Measurements from ENCODE around the gene PID1.

The PID1 gene

DNA sequence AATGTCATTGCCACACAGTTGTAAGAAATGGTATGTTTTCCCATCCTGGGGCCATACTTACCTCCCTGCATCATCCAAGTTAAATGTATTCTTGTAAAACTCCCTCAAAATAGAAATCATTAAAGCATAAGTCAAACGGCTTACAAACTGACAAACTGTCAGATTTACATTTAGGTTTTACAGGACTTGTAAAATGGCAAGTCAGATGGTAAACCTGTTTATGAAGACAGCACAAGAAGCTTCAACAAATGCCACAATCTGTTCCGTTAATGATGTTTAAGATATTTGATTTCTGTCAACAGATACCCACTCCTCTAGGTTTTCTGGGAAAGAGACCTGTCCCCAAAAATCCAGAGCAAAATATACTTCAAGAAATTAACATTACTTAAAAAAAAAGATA, 197.2 kb downstream of the PID1 start:
- no peak for DNase-seq (ENCODE audit: low read depth, low spot score)

- DNase-seq (ENCODE audit: low read depth, low spot score) = no peak
Observed at GRCh38 chr2:229071292-229071976, 199.7 kb downstream of the PID1 start.

- DNase-seq (ENCODE audit: low read depth, low spot score) = no peak
Observed at GRCh38 chr2:229066121-229066715, 204.9 kb downstream of the PID1 start.

DNA sequence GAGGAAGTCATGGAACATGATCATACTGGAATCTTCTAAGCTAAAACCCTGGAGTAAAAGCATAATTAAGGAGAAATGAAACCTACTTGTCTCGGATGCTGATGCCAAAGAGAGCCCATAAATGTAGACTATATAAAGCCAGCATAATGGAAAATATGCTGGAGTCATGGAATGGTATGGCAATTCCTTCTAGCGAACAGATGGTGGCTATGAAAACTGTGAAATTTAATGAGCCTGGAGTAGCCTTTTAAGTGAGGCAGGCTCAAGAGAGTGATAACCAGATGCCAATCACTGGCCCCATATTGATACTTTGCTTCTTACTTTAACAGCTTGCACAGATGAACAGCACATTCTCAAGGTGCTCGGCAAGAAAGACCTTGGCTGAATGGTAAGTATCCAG, 206.3 kb downstream of the PID1 start:
- no peak for DNase-seq (ENCODE audit: low read depth, low spot score)

GRCh38 chr2:229060147-229060546, 210.9 kb downstream of the PID1 start:
- DNase-seq (ENCODE audit: low read depth, low spot score) = no peak

DNA sequence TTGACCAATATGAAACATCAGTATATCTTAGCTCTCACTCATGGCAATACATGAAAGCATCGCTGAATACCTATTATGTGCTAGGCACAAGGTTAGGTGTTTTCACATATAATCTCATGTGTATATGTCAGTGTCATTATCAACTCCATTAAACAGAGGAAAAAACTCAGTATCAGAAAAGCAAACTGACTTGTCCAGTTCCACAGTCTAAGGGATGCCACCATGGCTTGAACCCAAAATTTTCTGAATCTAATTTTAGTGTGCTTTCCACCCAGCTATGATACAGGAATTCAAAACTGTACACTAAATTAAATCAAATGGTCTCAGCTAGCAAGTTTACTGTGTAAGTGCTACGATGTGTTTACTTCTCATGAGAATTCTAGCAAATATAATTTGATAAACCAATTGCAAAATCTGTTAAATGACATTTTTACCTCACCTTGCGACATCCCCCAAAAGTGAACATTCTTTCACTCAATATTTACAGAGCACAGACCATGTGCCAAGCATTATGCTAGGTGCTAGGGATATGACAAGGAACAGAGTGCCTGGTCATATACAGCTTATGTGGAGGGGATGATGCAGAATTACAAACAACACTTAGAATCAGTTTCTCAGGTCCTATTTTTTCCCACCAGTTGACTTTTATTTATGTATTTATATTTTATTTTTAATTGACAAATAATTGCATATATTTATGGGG, 211.6 kb downstream of the PID1 start:
- DNase-seq (ENCODE audit: low read depth, low spot score) = no peak

- no peak for DNase-seq (ENCODE audit: low read depth, low spot score)
Observed at GRCh38 chr2:229057976-229058553, 213.0 kb downstream of the PID1 start.

DNA sequence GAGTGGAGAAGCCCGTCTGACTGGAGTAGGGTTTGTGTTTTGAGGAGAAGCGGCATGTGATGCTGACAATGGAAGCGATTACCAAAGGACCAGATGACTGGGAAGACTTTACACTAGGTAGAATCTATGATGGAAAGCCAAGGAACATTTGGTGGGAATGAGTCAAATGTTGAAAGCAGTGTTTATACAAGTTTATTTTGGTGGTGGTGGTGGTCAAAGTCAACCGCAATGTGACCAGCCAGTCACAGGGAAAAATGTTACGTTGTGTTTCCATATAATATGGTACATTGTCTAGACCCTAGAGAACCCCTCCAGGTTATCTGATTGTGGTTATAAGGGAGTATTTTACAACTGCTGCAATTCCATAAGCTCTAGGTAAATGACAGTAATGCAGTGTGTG, 216.8 kb downstream of the PID1 start:
- no peak for DNase-seq (ENCODE audit: low read depth, low spot score)

DNA sequence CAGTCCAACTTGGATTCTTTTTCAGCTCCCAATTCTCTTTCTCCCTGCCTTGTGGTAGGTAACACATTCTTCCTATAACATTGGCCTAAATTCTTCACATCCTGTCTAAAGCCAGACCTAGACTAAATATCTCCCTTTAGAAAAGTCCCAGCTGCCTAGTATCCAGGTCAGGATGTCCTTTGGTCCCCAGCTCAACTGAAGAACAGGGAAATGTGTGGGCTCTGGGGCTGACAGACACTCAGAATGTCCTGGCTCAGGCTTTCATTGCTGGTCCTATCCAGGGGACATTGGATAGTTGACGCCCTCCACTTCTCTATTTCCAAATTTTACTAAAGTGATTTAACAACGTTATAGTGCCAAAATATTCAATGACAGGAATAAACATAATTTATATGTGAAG, 219.3 kb downstream of the PID1 start:
- no peak for DNase-seq (ENCODE audit: low read depth, low spot score)

DNA sequence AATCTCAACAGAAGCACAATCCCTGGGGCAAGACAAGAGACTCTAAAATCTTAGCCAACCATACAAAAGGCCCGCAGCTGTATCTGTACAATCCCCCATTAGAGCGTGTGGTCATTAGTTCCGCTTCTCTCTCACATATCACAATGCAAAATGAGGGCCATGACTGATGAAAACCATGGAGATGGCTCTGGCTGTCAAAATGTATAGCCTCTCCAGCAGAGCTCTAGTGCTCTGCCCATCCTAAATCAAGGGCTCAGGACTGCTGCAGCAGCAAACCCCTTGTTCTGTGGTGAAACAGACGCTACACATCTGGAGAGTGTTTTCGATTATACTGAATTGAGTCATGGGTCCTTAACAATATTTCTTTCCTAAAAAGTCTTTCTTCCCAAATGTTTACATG, 221.0 kb downstream of the PID1 start:
- DNase-seq (ENCODE audit: low read depth, low spot score) = no peak

GRCh38 chr2:229048134-229048533, 223.0 kb downstream of the PID1 start:
- DNase-seq (ENCODE audit: low read depth, low spot score) = no peak

DNA sequence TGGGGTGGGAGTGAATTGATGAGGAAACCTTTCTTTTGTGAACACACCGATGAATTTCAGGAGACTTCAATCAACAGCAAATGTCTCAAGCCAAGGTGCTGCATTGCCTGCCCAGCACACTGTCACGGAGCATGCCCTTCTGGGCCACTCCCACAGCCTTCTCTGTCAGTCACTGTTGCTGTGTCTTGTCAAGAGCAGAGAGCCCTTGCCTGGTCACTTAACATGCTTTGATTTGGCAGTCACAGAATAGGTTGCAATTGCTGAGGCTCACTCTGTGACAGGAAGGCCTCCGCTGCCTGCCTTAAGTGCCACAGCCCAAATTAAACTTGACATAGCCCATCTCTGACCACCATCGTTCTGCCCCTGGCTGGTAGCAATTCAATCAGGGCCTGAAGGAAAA, 225.4 kb downstream of the PID1 start:
- no peak for DNase-seq (ENCODE audit: low read depth, low spot score)

DNA sequence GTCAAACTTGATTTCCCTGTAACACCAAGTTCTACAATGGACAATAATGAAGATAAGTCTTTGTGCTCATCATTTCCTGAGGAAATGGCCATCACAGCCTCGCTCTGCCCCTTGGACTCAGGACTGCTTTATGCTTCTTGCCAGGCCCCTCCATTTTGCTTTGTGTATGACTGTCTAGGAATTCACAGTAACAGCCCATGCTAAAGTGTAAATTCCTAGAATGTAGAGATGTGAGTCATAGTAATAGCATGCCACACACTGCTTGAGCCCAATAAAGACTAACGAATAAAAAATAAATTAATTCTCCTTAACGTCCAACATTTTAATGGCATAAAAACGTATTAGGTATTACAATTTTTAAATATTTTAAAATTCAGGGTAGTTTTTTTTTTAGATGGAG, 226.5 kb downstream of the PID1 start:
- DNase-seq (ENCODE audit: low read depth, low spot score) = peak; percentile 16

- DNase-seq (ENCODE audit: low read depth, low spot score) = no peak
Observed at GRCh38 chr2:229043681-229044080, 227.4 kb downstream of the PID1 start.

DNA sequence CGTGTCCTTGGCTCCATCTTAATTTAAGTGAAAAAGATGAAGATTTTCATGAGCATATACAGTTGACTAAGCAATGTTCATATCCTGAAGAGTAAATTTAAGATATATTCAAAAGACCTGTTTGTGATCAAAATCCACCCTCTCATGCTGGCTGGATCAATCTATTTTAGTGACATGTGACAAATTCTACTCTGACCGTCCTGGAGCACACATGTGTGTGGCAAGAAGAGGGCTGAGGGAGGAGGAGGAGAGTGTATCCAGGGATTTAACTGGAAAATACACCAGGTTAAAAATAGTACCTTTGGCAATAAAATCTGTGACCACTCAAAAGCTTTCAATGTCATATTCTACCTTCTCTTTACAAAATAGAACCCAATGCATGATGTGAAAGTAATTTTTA, 228.7 kb downstream of the PID1 start:
- DNase-seq (ENCODE audit: low read depth, low spot score) = no peak

DNA sequence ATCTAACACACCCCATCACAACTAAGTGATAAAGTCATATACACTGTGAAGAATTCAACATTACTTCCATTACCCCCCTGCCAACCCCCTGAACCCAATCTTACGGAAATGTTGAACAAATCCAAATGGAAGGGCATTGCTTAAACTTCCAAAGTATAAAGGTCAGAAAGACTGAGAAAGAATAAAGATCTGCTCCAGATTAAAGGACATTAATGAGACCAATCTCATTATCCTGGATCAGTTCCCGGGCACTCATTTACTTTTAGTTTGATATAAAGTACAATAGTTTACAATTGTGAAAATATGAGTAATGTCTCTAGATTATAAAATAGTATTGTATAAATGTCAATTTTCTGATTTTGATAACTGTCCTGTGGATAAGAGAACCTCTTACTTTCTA, 229.4 kb downstream of the PID1 start:
- no peak for DNase-seq (ENCODE audit: low read depth, low spot score)

GRCh38 chr2:229037621-229038020, 233.5 kb downstream of the PID1 start:
- DNase-seq (ENCODE audit: low read depth, low spot score) = no peak

- DNase-seq (ENCODE audit: low read depth, low spot score) = no peak
Observed at GRCh38 chr2:229033816-229034215, 237.3 kb downstream of the PID1 start.

DNA sequence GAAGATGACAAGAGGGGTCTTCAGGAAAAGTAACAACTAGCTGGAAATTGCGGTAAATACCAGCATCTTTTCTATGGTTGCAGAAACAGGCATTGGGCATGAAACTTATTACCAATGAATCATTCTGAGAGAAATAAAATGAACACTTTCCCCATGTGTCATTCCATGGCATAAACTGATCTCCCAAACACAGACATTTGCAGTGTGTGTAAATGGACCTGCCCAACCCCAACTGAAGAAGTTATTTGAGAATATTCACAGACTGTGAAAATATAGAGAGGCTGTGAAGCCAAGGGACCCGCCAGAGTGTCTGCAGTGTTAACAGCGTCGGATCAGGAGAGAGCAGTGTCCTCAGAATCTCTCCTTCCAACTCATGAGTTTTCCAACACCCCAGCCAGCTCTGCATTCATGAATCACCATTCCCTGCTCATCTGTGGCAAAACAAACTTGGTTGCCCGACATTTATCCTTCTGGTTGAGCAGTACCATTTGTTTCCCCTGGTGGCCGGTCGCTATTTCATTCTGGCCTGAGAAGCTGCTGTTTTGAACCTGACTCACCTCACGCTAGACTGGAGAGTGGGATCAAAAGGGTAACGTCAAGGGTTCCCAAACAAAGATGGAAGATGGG, 238.4 kb downstream of the PID1 start:
- no peak for DNase-seq (ENCODE audit: low read depth, low spot score)

GRCh38 chr2:229027353-229028105, 243.6 kb downstream of the PID1 start:
- DNase-seq (ENCODE audit: low read depth, low spot score) = no peak

DNA sequence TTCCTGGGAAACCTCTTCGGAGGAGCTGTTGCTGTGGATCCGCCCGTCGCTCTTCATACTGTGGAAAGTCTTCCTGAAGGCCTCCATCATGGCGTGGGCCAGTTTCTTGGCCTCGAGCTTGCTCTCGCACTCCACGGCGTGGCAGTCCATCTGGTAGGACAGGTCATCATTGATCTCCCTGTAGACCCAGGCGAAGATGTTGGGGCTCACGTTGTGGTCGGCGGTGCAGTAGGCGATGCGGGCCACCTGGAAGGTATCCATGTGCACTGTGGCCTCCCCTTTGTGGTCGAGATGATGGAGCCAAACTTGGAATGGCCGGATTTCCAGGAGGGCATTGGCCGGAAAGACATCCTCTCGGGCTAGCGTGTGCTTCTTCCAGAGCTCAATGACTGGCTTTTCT, 245.4 kb downstream of the PID1 start:
- DNase-seq (ENCODE audit: low read depth, low spot score) = no peak

DNA sequence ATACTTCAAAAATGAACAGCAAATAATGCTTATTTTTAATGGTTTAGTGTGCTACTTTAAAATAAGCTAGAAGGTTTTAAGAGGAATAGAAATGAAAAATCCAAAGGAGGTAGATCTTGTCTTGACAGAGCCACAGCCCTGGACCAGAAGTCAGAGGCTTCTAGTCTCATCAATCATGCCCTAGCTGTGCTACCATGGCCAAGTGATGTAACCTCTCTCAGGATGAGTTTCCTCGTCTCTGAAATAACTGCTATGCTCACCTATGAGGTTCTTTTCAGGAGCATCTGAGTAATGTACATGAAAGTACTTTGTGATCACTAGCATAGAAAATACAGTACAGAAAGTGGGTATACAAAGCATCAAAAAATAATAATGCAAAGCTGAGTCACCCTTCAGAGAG, 248.4 kb downstream of the PID1 start:
- no peak for DNase-seq (ENCODE audit: low read depth, low spot score)

All from astrocyte of the hippocampus (primary cell).